Skeletal muscle satellite cell (primary cell): ENCODE results near the gene KLHL30.
"Not testable (repeated sequence)": the region's sequence is repeated elsewhere in the genome, so short reads cannot be mapped to it uniquely, and the experiment has no call there.

Source experiments
- H3K27me3 ChIP-seq: 2 replicates; pipeline ENCODE4 v1.7.0; 2013; ENCODE audit warnings: low read length; ENCODE audit not compliant: control insufficient read depth, insufficient read depth
- H3K36me3 ChIP-seq: 2 replicates; pipeline ENCODE4 v1.7.0; 2013; ENCODE audit warnings: mild to moderate bottlenecking, control low read depth, low read length; ENCODE audit not compliant: insufficient read depth
- H3K4me1 ChIP-seq: 2 replicates; pipeline ENCODE4 v1.7.0; 2013; ENCODE audit warnings: low read length; ENCODE audit not compliant: control insufficient read depth, insufficient read depth
- H3K4me2 ChIP-seq: 2 replicates; pipeline ENCODE4 v1.7.0; 2013; ENCODE audit warnings: mild to moderate bottlenecking, low read length
- H3K4me3 ChIP-seq: 2 replicates; pipeline ENCODE4 v1.7.0; 2013; ENCODE audit warnings: low read length
- H3K9ac ChIP-seq: 2 replicates; pipeline ENCODE4 v1.7.0; 2013; ENCODE audit warnings: mild to moderate bottlenecking, low read depth, low read length, moderate library complexity
- H3K9me3 ChIP-seq: replicated peaks from 2 replicates; pipeline ENCODE4 v1.7.0; 2013; ENCODE audit warnings: mild to moderate bottlenecking, control low read depth, low read length

The KLHL30 gene

DNA sequence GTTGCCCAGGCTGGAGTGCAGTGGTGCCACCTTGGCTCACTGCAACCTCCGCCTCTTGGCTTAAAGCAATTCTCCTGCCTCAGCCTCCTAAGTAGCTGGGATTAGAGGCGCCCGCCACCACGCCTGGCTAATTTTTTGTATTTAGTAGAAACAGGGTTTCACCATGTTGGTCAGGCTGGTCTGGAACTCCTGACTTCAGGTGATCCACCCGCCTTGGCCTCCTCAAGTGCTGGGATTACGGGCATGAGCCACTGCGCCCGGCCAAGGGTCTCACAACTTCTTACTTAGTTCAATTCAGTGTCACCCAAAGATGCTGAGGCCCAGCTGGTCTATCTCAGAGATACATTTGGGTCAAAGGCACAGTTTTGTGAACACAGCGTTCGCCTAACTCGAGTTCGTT, 22.8 kb upstream of the KLHL30 start:
- not testable (repeated sequence) for H3K4me3 ChIP-seq, H3K4me2 ChIP-seq, H3K4me1 ChIP-seq, H3K36me3 ChIP-seq, H3K9ac ChIP-seq, H3K9me3 ChIP-seq
- H3K27me3 ChIP-seq: peaks cover 18% of the 10 kb centered on the region

- H3K27me3 ChIP-seq: peaks cover 23% of the 10 kb centered on the region
- no peaks in the 10 kb centered on the region for H3K36me3 ChIP-seq
- H3K4me3 ChIP-seq: no peak overlapping the region
- H3K4me2 ChIP-seq: no peak overlapping the region
- H3K9me3 ChIP-seq: peaks cover 3% of the 10 kb centered on the region
- no peak overlapping the region for H3K9ac ChIP-seq
- H3K4me1 ChIP-seq: peaks cover 3% of the 10 kb centered on the region
These were observed 21.9 kb upstream of the KLHL30 start for GRCh38 chr2:238116298-238117198.

DNA sequence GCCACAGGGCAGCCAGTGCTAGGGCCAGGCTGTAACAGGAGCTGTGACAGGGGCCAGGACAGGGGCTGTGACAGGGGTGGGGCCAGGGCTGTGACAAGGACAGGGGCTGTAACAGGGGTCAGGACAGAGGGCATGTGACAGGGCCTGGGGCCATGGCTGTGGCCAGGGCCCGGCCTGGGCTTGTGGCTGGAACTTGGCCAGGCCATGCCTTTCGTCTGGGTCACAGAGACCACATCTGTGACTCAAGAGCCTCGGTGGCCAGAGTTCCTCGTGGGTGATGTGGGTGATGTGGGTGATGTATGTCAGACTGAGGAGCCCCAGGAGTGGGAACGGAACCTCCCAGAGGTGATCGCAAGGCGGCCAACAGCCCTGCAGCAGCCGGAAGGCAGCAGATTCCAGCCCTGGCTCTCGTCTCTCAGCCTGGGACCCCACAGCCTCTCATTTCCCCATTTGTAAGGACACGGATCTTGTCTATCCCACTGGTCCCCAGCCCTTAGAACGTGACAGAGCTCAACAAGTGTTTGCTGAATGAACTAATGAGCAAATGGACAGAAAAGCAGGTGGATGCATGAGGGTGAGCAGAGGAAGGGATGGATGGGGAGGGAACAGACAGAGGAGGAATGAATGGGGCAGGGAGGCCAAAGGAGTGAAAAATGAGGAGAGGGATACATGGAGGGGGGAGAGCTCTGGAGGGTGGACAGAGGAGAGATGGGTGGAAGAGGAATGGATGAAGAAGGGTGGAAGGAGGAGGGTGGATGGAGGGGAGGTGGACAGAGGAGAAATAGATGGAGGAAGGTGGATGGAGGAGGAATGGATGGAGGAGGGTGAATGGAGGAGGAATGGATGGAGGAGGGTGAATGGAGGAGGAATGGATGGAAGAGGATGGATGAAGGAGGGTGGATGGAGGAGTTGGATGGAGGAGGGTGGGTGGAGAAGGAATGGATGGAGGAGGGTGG, 21.0 kb upstream of the KLHL30 start:
- Histone ChIP-seq H3K27me3 (peaks cover 23% of the 10 kb centered on the region), H3K4me3 (no peak overlapping the region), H3K4me2 (no peak overlapping the region), H3K9ac (no peak overlapping the region), H3K36me3 (no peaks in the 10 kb centered on the region), H3K9me3 (no peaks in the 10 kb centered on the region), H3K4me1 (peaks cover 3% of the 10 kb centered on the region)

DNA sequence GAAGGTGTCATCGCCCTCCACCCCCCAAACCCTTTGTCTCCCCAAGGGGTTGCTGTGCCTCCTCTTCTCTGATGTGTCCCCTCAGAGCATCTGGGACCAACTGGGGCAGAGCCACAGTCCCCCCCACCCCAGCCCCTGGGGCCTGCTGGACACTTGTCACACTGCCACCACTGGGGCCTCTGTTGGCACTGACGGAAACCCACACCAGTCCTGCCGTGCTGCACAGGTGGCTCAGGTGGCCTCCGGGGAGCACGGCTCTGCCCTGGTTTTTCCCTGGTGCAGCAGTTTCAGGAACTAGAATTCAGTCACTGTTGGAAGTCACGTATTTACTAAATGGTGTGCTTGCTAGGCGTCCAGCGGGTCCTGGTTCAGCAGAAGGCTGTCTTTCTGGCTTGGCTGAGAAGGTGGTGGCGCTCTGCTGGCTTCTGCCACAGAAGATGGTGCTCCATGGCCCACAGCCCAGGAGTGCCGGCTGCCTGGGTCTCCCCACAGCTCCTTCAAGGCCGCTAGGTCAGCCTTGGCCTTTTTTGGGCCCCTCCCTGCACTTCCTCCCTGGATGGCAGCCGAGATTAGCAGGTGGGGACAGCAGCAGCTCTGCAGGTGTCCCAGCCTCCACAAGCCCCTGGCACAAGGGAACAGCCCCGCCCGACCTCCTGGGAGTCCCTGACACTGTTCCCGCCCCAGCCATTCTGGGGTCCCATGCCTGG, 18.6 kb upstream of the KLHL30 start:
- Histone ChIP-seq H3K4me1 (peaks cover 3% of the 10 kb centered on the region), H3K9ac (no peak overlapping the region), H3K4me3 (no peak overlapping the region), H3K36me3 (no peaks in the 10 kb centered on the region), H3K27me3 (peaks cover 23% of the 10 kb centered on the region), H3K9me3 (no peaks in the 10 kb centered on the region), H3K4me2 (no peak overlapping the region)

DNA sequence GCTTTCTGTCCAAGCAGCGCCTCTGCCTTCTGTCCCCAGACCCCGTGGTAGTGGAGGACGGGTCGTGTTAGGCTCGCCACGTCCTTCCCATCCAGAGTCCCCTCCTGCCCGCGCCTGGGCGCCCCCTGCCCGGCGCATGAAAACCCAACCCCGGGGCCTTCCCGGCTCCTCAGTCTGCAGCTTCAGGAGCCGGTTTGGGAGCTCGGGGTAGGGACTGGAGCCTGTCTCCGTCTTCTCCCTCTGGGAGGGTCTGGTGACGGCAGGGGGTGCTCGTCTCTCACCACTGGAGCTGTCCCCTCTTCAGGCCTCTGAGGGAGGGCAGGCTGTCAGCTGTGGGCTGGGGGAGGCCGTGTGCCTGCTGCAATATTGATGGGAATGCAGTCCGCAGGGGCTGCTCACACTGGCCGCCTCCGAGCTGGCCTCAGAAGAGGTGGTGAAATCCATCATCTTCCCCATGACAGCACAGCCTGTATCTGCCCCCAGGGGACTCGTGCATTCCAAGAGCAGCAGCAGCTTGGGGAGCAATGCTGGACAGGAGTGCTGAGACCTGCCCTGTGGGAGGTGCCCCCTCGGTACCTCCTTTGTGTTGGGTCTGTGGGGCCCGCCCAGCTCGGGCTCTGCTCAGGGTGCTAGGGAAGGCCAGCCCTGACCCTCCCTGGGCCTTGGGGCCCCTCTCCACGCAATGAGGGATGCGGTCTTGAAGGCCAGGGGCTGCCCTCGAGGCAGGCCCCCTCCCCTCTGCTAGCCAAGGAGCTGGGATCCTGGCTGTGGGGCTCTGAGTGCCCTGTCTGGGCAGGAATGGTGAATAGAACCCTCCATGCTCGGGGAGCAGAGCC, 17.8 kb upstream of the KLHL30 start:
- Histone ChIP-seq H3K4me1 (peaks cover 3% of the 10 kb centered on the region), H3K36me3 (no peaks in the 10 kb centered on the region), H3K4me3 (no peak overlapping the region), H3K4me2 (no peak overlapping the region), H3K27me3 (peaks cover 23% of the 10 kb centered on the region), H3K9me3 (no peaks in the 10 kb centered on the region), H3K9ac (no peak overlapping the region)

DNA sequence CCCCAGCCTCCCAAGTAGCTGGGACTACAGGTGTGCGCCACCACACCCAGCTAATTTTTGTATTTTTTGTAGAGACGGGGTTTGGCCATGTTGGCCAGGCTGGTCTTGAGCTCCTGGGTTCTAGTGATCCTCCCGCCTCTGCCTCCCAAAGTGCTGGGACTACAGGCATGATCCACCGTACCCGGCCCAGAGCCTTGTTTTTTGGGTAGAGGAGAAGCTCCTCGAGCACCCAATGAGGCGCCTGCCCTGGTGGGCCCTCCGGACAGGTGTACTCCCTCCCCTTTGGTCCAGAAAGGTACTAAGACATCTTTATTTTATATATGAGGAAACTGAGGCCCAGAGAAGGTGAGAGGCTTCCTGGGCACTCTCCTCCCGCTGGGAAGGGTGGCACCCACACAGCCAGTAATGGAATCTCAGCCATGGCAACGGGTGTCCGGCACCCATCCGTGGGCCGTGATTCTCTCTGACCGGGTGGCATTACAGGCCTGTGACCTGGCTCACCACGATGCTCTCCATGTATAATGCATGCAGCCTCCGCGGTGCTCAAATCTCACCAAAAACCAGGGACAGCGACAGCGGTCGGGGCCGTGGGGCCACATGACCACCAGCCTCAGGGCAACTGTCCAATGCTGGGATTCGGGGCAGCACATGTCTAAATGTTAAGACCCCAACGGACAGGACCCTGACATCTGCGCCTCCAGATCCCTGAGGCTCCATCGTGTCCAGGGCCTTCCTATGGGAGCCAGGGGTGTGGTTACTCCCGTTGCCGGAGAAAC, 16.8 kb upstream of the KLHL30 start:
- H3K27me3 ChIP-seq: peaks cover 23% of the 10 kb centered on the region
- H3K9ac ChIP-seq: no peak overlapping the region
- H3K4me2 ChIP-seq: no peak overlapping the region
- no peaks in the 10 kb centered on the region for H3K36me3 ChIP-seq
- H3K4me3 ChIP-seq: no peak overlapping the region
- H3K4me1 ChIP-seq: peaks cover 3% of the 10 kb centered on the region
- H3K9me3 ChIP-seq: no peaks in the 10 kb centered on the region

DNA sequence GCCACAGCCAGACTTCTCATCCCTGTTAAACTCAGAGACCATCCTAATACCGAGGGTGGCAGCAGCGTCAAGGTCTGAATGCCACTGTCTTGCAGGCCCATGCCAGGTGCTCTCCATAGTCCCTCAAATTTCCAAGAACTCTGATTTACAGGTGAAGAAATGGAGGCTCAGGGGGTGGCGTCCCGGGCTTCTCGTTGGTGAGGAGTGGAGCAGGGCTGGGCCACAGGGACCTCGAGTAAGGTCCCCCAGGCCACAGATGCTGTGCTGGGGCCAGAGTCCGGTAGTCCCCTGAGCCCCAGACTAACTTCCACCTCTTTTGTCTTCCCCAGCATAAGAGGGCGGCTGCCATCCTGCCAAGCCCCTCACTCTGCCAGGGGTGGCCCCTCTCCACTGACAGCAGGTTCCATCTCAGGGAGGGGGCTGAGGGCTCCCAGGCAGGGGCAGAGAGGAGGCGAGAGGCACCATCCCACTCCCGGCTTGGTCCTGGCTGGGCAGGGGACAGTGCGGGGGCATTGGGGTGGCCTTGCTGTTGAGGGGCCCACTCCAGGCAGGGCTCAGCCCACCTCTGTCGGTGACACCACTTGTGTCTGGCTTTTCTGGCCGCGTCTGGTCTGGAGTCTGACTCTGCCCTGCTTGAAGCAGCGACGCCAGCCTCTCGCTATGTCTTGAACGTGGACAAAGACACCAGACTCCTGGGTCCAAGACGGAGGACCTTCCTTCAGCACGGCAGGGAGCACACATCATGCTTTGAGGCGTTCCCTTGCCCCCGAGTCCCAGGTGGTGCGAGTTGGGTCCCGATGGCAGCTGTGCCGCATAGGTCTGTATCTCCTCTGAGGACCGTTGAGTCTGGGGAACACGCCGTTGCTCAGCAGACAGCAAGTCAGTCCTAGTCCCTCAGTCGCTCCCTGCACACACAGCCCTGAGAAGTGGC, 15.9 kb upstream of the KLHL30 start:
- no peak overlapping the region for H3K4me3 ChIP-seq
- H3K9ac ChIP-seq: no peak overlapping the region
- no peaks in the 10 kb centered on the region for H3K9me3 ChIP-seq
- H3K4me2 ChIP-seq: no peak overlapping the region
- peaks cover 20% of the 10 kb centered on the region for H3K27me3 ChIP-seq
- peaks cover 9% of the 10 kb centered on the region for H3K4me1 ChIP-seq
- H3K36me3 ChIP-seq: no peaks in the 10 kb centered on the region

DNA sequence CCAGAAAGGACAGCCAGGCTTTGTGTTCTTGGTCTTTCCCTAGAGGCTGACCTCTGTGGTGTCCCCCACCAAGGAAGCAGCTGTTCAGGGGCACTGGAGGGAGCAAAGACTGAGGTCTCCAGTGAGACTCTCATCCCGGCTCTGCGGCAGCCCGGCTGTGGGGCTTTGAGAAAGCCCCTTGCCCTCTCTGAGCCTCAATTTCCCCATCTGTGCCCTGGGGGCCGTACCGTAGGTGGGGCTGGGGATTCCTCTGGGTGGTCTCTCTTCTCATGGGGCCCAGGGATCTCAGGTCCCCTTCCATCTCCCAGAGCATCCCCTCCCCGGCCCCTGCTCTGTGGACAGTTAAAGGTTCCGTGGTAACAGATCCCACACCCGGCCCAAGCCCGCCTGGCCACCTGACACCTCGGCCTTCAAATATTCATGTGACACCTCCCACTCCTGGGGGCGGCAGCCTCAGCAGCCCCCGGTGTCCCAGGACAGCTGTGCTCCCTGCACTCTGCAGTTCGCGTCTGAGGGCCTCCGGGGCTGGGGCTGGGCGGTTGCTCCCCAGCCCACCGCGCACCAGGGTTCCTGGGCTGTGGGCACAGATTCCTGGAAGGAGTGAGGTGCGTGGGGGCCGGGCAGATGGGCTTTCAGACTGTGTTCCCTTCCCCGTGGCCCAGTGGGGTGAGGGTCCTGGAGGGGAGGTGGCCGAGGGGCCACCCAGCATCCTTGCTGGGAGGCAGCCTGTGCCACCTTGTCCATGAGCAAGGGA, 15.1 kb upstream of the KLHL30 start:
- Histone ChIP-seq H3K9ac (no peak overlapping the region), H3K9me3 (no peaks in the 10 kb centered on the region), H3K4me3 (no peak overlapping the region), H3K4me1 (peaks cover 15% of the 10 kb centered on the region), H3K27me3 (peaks cover 19% of the 10 kb centered on the region), H3K4me2 (no peak overlapping the region), H3K36me3 (no peaks in the 10 kb centered on the region)

DNA sequence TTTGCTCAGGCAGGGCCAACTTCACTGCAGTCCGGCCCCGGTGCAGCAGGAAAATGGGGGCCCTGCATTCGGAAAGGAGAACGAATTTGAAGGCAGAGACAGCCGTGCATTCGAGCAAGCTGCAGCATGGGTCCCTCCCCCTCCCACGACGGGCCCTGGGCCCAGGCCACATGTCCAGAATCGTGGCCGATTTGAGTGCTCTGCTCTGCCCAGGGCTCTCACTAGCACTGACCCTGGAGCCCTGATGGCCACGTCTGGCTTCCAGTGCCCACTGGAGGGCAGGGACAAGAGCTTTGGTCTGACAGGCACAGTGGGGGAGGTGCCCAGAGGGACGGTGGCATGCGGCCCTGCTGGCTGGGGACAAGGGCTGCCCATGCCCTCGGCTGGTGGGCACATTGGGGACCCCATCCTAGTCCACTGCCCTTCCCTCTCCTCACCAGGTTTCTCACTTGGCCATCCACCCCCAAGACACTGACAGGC, 14.4 kb upstream of the KLHL30 start:
- Histone ChIP-seq H3K9ac (no peak overlapping the region), H3K27me3 (peaks cover 13% of the 10 kb centered on the region), H3K4me2 (no peak overlapping the region), H3K9me3 (no peaks in the 10 kb centered on the region), H3K4me1 (peaks cover 15% of the 10 kb centered on the region), H3K36me3 (no peaks in the 10 kb centered on the region), H3K4me3 (no peak overlapping the region)
